Prostate gland (tissue), 2 donors: ENCODE results near the gene MACROH2A2. TPM values are rescaled to one million over a fixed set of nuclear protein-coding genes. Genes with fewer than 3 reads are reported as not detected.

ENCODE experiments used
- DNase-seq: peaks from one replicate; pipeline ENCODE4 v3.0.0-alpha.2; 2019; ENCODE audit warnings: low spot score
- H3K27ac ChIP-seq, 2 donors: fragments of 200-600 bp; sonication (generic); 2 replicates each; pipeline ENCODE4 v1.5.1; 2017 to 2019
- H3K27me3 ChIP-seq: fragments of 200-600 bp; sonication (generic); replicated peaks from 2 replicates; pipeline ENCODE4 v1.5.1; 2019; ENCODE audit not compliant: insufficient read depth
- H3K36me3 ChIP-seq, 2 donors: fragments of 200-600 bp; sonication (generic); 1 replicate in 1 of 2; 2 replicates in 1 of 2; pipeline versions ENCODE4 v1.5.1 to v1.8.1; 2017 to 2019
- H3K4me1 ChIP-seq: fragments of 200-600 bp; sonication (generic); replicated peaks from 2 replicates; pipeline ENCODE4 v1.5.1; 2019
- H3K4me3 ChIP-seq, 2 donors: fragments of 200-600 bp; sonication (generic); 2 replicates each; pipeline ENCODE4 v1.5.1; 2017 to 2019
- H3K9me3 ChIP-seq: fragments of 200-600 bp; sonication (generic); 2 replicates; pipeline ENCODE4 v1.5.1; 2017
- CTCF ChIP-seq, 4 experiments: fragments of 200-600 bp in 2 of 4; fragments of 450-650 bp in 2 of 4; sonication (generic) in 2 of 4; IDR thresholded peaks; 1 replicate in 3 of 4; 2 replicates in 1 of 4; pipeline ENCODE4 v1.5.1; 2016 to 2019; ENCODE audit warnings: antibody characterized with exemption in 4 of 4, mild to moderate bottlenecking in 2 of 4, moderate library complexity in 2 of 4
- POLR2A ChIP-seq: fragments of 450-650 bp; IDR thresholded peaks from one replicate; pipeline ENCODE4 v1.6.1; 2016; ENCODE audit warnings: antibody characterized with exemption, mild to moderate bottlenecking
- POLR2AphosphoS5 ChIP-seq: sonication (generic); formaldehyde crosslinking; IDR thresholded peaks from one replicate; pipeline ENCODE4 v1.6.1; 2017; ENCODE audit warnings: antibody characterized with exemption
- WGBS: methylation state at CpG from one replicate; pipeline ENCODE4 v1.1.5; 2018; 5-methylcytosine and 5-hydroxymethylcytosine counted together
- intact Hi-C: fragments of 100-400 bp; cut with DNase I; formaldehyde crosslinking; loops from one replicate; pipeline ENCODE4 v1.14.2; 2022
- total RNA-seq, 2 donors: library from RNA; depleted of rRNA; stranded (reverse); fragments of >200 nt; gene quantifications; one replicate each; pipeline ENCODE4 v1.1.0, GENCODE V29; 2016

The MACROH2A2 gene
- total RNA-seq, 2 donors from 2014 or later: 23.1 to 59.5 TPM

- WGBS: 80% methylated on average over 22 of the region's 22 CpGs
- intact Hi-C loops: no loop called here
- Histone ChIP-seq H3K27ac (no peak overlapping the region), H3K4me1 (no peaks in the 10 kb centered on the region), H3K9me3 (no peaks in the 10 kb centered on the region), H3K4me3 (no peak overlapping the region), H3K36me3 (no peaks in the 10 kb centered on the region), H3K27me3 (no peaks in the 10 kb centered on the region)
- TF ChIP-seq CTCF (IDR thresholded peaks at IDR 0.05) (no peak), POLR2A (no peak), POLR2AphosphoS5 (no peak)
- no peak for DNase-seq
Observed at GRCh38 chr10:70106958-70107791, 54.5 kb downstream of the MACROH2A2 start.

GRCh38 chr10:70109064-70109729, 56.6 kb downstream of the MACROH2A2 start:
- Histone ChIP-seq H3K4me3 (no peak overlapping the region), H3K27me3 (no peaks in the 10 kb centered on the region), H3K9me3 (no peaks in the 10 kb centered on the region), H3K36me3 (peaks cover 0 to 15% of the 10 kb centered on the region in 2 donors), H3K4me1 (no peaks in the 10 kb centered on the region), H3K27ac (no peak overlapping the region)
- no peak for DNase-seq
- WGBS: 92% methylated on average over 18 of the region's 18 CpGs
- TF ChIP-seq POLR2AphosphoS5 (no peak), POLR2A (no peak), CTCF (IDR thresholded peaks at IDR 0.05) (no peak)
- intact Hi-C loops: no loop called here

- no peak overlapping the region for H3K4me3 ChIP-seq
- 91% methylated on average over 22 of the region's 22 CpGs for WGBS
- no peaks in the 10 kb centered on the region for H3K4me1 ChIP-seq
- H3K27ac ChIP-seq: no peak overlapping the region
- no peaks in the 10 kb centered on the region for H3K27me3 ChIP-seq
- peaks cover 0 to 18% of the 10 kb centered on the region in 2 donors for H3K36me3 ChIP-seq
- no peak for DNase-seq
- TF ChIP-seq CTCF (IDR thresholded peaks at IDR 0.05) (no peak), POLR2A (no peak), POLR2AphosphoS5 (no peak)
- intact Hi-C loops: no loop called here
- H3K9me3 ChIP-seq: no peaks in the 10 kb centered on the region
Observed at GRCh38 chr10:70111496-70111895, 58.9 kb downstream of the MACROH2A2 start.

GRCh38 chr10:70112071-70112470, 59.4 kb downstream of the MACROH2A2 start:
- Histone ChIP-seq H3K9me3 (no peaks in the 10 kb centered on the region), H3K4me1 (no peaks in the 10 kb centered on the region), H3K4me3 (no peak overlapping the region), H3K27ac (no peak overlapping the region), H3K36me3 (peaks cover 0 to 18% of the 10 kb centered on the region in 2 donors), H3K27me3 (no peaks in the 10 kb centered on the region)
- intact Hi-C loops: no loop called here
- DNase-seq: no peak
- TF ChIP-seq POLR2AphosphoS5 (no peak), POLR2A (no peak), CTCF (IDR thresholded peaks at IDR 0.05) (no peak)
- WGBS: 87% methylated on average over 8 of the region's 8 CpGs
